ENCODE measurements around the gene SGSH. TPM values are rescaled to one million over a fixed set of nuclear protein-coding genes. Genes with fewer than 3 reads are reported as not detected.

The SGSH gene
- total RNA-seq, 1 experiment from 2014 or later = 42.8 TPM

DNA sequence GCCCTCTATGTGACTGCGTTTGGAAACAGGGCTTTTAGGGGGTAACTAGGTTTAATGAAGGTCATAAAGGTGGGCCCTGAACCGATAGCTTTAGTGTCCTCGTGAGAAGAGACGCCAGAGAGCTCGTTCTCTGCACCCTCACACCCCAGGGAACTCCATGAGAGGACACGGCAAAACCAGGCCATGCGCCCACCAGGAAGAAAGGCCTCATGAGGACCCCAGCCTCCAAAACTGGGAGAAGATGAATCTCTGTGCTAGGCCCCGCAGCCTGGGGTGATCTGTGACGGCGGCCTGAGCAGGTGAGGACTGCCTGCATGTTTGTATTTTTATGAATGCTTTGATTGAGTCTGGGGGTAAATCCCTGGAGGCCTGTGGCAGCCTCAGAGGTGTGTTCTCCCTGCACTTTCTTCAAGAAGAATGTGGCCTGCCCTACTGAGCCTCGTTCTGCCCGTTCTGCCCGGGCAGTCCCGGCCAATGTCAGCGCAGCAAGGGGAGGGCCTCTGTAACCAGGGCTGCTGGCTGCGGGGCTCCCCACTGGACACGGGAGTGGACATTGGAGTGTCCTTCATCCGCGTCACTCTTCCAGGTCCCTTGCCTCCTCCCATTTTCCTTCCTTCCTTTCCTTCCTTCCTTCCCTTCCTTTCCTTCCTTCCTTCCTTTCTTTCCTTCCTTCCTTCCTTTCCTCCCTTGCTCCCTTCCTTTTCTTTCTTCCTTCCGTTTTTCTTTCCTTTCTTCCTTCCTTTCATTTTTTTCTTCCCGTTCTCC, 33.7 kb upstream of the SGSH start:
- Mint-ChIP-seq H3K4me1 (ENCODE audit: low read depth, unreplicated experiment) (peaks cover 24% of the 10 kb centered on the region), H3K27ac (ENCODE audit: unreplicated experiment) (peak overlapping the region; percentile 95), H3K36me3 (ENCODE audit: insufficient read depth, unreplicated experiment) (peaks cover 23% of the 10 kb centered on the region), H3K9me3 (ENCODE audit: unreplicated experiment) (no peaks in the 10 kb centered on the region), H3K27me3 (ENCODE audit: insufficient read depth, unreplicated experiment) (no peaks in the 10 kb centered on the region), H3K4me3 (ENCODE audit: unreplicated experiment) (no peak overlapping the region)
- POLR2A ChIA-PET = no interaction called here
- Histone ChIP-seq H3K9me3 (no peaks in the 10 kb centered on the region), H3K36me3 (ENCODE audit: control insufficient read depth, insufficient read depth, low read length) (no peaks in the 10 kb centered on the region), H3K27me3 (replicated peaks; ENCODE audit: control insufficient read depth, insufficient read depth, low read length) (no peaks in the 10 kb centered on the region), H3K4me3 (ENCODE audit: low read depth, low read length) (no peak overlapping the region), H3K4me1 (peaks cover 18% of the 10 kb centered on the region)
- no peak for DNase-seq
- CTCF ChIA-PET = no interaction called here
- TF ChIP-seq, protein P1, sequence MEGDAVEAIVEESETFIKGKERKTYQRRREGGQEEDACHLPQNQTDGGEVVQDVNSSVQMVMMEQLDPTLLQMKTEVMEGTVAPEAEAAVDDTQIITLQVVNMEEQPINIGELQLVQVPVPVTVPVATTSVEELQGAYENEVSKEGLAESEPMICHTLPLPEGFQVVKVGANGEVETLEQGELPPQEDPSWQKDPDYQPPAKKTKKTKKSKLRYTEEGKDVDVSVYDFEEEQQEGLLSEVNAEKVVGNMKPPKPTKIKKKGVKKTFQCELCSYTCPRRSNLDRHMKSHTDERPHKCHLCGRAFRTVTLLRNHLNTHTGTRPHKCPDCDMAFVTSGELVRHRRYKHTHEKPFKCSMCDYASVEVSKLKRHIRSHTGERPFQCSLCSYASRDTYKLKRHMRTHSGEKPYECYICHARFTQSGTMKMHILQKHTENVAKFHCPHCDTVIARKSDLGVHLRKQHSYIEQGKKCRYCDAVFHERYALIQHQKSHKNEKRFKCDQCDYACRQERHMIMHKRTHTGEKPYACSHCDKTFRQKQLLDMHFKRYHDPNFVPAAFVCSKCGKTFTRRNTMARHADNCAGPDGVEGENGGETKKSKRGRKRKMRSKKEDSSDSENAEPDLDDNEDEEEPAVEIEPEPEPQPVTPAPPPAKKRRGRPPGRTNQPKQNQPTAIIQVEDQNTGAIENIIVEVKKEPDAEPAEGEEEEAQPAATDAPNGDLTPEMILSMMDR (IDR thresholded peaks at IDR 0.05; ENCODE audit: insufficient read depth in 1 of 2, low read depth in 1 of 2, low read length in 1 of 2, severe bottlenecking in 1 of 2, unreplicated experiment in 1 of 2) = no peak
- BruUV-seq (replicated peaks) = no TSS peak
- intact Hi-C loops (cut with micrococcal nuclease; ENCODE audit: unreplicated experiment) = no loop called here

DNA sequence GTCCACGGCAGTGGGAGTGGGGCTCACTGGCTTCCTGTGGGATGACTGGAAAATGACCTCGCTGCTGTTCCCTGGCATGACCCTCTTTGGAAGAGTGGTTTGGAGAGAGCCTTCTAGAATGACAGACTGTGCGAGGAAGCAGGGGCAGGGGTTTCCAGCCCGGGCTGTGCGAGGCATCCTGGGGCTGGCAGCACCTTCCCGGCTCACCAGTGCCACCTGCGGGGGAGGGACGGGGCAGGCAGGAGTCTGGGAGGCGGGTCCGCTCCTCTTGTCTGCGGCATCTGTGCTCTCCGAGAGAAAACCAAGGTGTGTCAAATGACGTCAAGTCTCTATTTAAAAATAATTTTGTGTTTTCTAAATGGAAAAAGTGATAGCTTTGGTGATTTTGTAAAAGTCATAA, 32.7 kb upstream of the SGSH start:
- peak in 1 of 2 experiments; percentile 55 for DNase-seq
- H3K4me3 ChIP-seq (ENCODE audit: low read depth, low read length) = no peak overlapping the region
- H3K4me1 ChIP-seq = peaks cover 18% of the 10 kb centered on the region
- H3K36me3 ChIP-seq (ENCODE audit: control insufficient read depth, insufficient read depth, low read length) = no peaks in the 10 kb centered on the region
- no peaks in the 10 kb centered on the region for H3K27me3 Mint-ChIP-seq (ENCODE audit: insufficient read depth, unreplicated experiment)
- BruUV-seq (replicated peaks) = no TSS peak
- CTCF ChIA-PET = interaction anchor here (0.6 kb wide), 1 partner anchor 130 kb away, joined by 5 read pairs; no protein-coding TSS in a partner anchor
- no peak overlapping the region for H3K27ac Mint-ChIP-seq (ENCODE audit: unreplicated experiment)
- H3K4me1 Mint-ChIP-seq (ENCODE audit: low read depth, unreplicated experiment) = peaks cover 15% of the 10 kb centered on the region
- intact Hi-C loops (cut with micrococcal nuclease; ENCODE audit: unreplicated experiment) = no loop called here
- TF ChIP-seq, protein P1 (IDR thresholded peaks at IDR 0.05; ENCODE audit: insufficient read depth in 1 of 2, low read depth in 1 of 2, low read length in 1 of 2, severe bottlenecking in 1 of 2, unreplicated experiment in 1 of 2) = peak in 1 of 2 experiments; percentile 35
- H3K4me3 Mint-ChIP-seq (ENCODE audit: unreplicated experiment) = no peak overlapping the region
- H3K27me3 ChIP-seq (replicated peaks; ENCODE audit: control insufficient read depth, insufficient read depth, low read length) = no peaks in the 10 kb centered on the region
- peaks cover 23% of the 10 kb centered on the region for H3K36me3 Mint-ChIP-seq (ENCODE audit: insufficient read depth, unreplicated experiment)
- no peaks in the 10 kb centered on the region for H3K9me3 ChIP-seq
- POLR2A ChIA-PET = no interaction called here
- H3K9me3 Mint-ChIP-seq (ENCODE audit: unreplicated experiment) = no peaks in the 10 kb centered on the region

DNA sequence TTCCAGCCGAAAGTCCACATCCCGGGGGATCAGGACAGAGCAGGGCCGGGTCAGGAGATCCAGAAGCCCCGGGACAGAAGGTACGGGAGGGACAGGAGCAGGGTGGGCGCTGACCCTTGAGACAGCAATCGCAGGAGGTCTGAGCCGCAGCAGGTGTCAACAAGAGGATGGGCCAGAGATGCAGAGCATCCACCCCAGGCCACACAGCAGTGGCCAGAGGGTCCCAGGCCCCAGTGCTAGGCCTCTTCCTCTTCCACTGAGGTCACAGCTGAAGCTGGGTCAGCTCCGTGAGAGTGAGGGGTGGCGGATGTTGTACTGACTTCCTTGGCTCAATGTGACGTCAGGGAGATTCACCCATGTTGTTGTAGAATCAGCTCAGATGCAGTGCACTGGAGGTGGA, 31.8 kb upstream of the SGSH start:
- H3K27me3 ChIP-seq (replicated peaks; ENCODE audit: control insufficient read depth, insufficient read depth, low read length) = no peaks in the 10 kb centered on the region
- intact Hi-C loops (cut with micrococcal nuclease; ENCODE audit: unreplicated experiment) = no loop called here
- Mint-ChIP-seq H3K4me1 (ENCODE audit: low read depth, unreplicated experiment) (peaks cover 13% of the 10 kb centered on the region), H3K27ac (ENCODE audit: unreplicated experiment) (no peak overlapping the region), H3K9me3 (ENCODE audit: unreplicated experiment) (no peaks in the 10 kb centered on the region), H3K4me3 (ENCODE audit: unreplicated experiment) (no peak overlapping the region), H3K27me3 (ENCODE audit: insufficient read depth, unreplicated experiment) (no peaks in the 10 kb centered on the region), H3K36me3 (ENCODE audit: insufficient read depth, unreplicated experiment) (peaks cover 18% of the 10 kb centered on the region)
- ChIA-PET CTCF (no interaction called here), POLR2A (no interaction called here)
- H3K4me1 ChIP-seq = peaks cover 18% of the 10 kb centered on the region
- no peak for DNase-seq
- 0 out of 2 replicates have a peak, but pooled peaks cover 2% of the 10 kb centered on the region for H3K36me3 ChIP-seq (ENCODE audit: control insufficient read depth, insufficient read depth, low read length)
- TF ChIP-seq, protein P1 (IDR thresholded peaks at IDR 0.05; ENCODE audit: insufficient read depth in 1 of 2, low read depth in 1 of 2, low read length in 1 of 2, severe bottlenecking in 1 of 2, unreplicated experiment in 1 of 2) = no peak
- H3K9me3 ChIP-seq = no peaks in the 10 kb centered on the region
- BruUV-seq (replicated peaks) = no TSS peak
- H3K4me3 ChIP-seq (ENCODE audit: low read depth, low read length) = no peak overlapping the region

Measured in Caco-2 (cell line).